Measurements from ENCODE around the gene DRD4. TPM values are rescaled to one million over a fixed set of nuclear protein-coding genes. Genes with fewer than 3 reads are reported as not detected.
"Not testable (repeated sequence)": the region's sequence is repeated elsewhere in the genome, so short reads cannot be mapped to it uniquely, and the experiment has no call there.

DRD4 gene
- polyA plus RNA-seq, 1 donor: 1.3 TPM

GRCh38 chr11:643849-644738, 7.0 kb downstream of the DRD4 start:
- peaks cover 9% of the 10 kb centered on the region for H3K4me1 ChIP-seq (ENCODE audit: control insufficient read depth, insufficient read depth, low read length)
- peaks cover 4% of the 10 kb centered on the region for H3K9me3 ChIP-seq (ENCODE audit: control insufficient read depth, low read depth, low read length)
- H3K27me3 ChIP-seq (ENCODE audit: control insufficient read depth, insufficient read depth, low read length): peaks cover 14% of the 10 kb centered on the region
- WGBS (ENCODE audit: insufficient coverage, low lambda C conversion rate): no CpG with 5 or more reads among the region's 50 CpGs
- H3K27ac ChIP-seq (ENCODE audit: low read length): no peak overlapping the region
- no peak for DNase-seq
- H3K36me3 ChIP-seq (ENCODE audit: control insufficient read depth, insufficient read depth, low read length): peaks cover 20% of the 10 kb centered on the region
- no peak overlapping the region for H3K4me3 ChIP-seq (ENCODE audit: low read length)

- Histone ChIP-seq H3K36me3 (ENCODE audit: control insufficient read depth, insufficient read depth, low read length) (peaks cover 25% of the 10 kb centered on the region), H3K4me3 (ENCODE audit: low read length) (no peak overlapping the region), H3K27ac (ENCODE audit: low read length) (no peak overlapping the region), H3K9me3 (ENCODE audit: control insufficient read depth, low read depth, low read length) (peaks cover under 1% of the 10 kb centered on the region), H3K4me1 (ENCODE audit: control insufficient read depth, insufficient read depth, low read length) (peaks cover 7% of the 10 kb centered on the region), H3K27me3 (ENCODE audit: control insufficient read depth, insufficient read depth, low read length) (peaks cover 6% of the 10 kb centered on the region)
- no CpG with 5 or more reads among the region's 16 CpGs for WGBS (ENCODE audit: insufficient coverage, low lambda C conversion rate)
- DNase-seq: no peak
Measured at GRCh38 chr11:645536-645935, 8.5 kb downstream of the DRD4 start.

- H3K36me3 ChIP-seq (ENCODE audit: control insufficient read depth, insufficient read depth, low read length): peaks cover 31% of the 10 kb centered on the region
- H3K4me1 ChIP-seq (ENCODE audit: control insufficient read depth, insufficient read depth, low read length): peaks cover 7% of the 10 kb centered on the region
- no CpG with 5 or more reads among the region's 14 CpGs for WGBS (ENCODE audit: insufficient coverage, low lambda C conversion rate)
- H3K9me3 ChIP-seq (ENCODE audit: control insufficient read depth, low read depth, low read length): no peaks in the 10 kb centered on the region
- DNase-seq: no peak
- H3K27ac ChIP-seq (ENCODE audit: low read length): no peak overlapping the region
- H3K4me3 ChIP-seq (ENCODE audit: low read length): no peak overlapping the region
- H3K27me3 ChIP-seq (ENCODE audit: control insufficient read depth, insufficient read depth, low read length): no peaks in the 10 kb centered on the region
Measured at GRCh38 chr11:646214-646613, 9.1 kb downstream of the DRD4 start.

- peak; percentile 76 to 83 for DNase-seq
- H3K9me3 ChIP-seq (ENCODE audit: control insufficient read depth, low read depth, low read length); H3K27ac ChIP-seq (ENCODE audit: low read length); H3K4me3 ChIP-seq (ENCODE audit: low read length); H3K4me1 ChIP-seq (ENCODE audit: control insufficient read depth, insufficient read depth, low read length); H3K27me3 ChIP-seq (ENCODE audit: control insufficient read depth, insufficient read depth, low read length): not testable (repeated sequence)
- 17% methylated on average over 1 of the region's 14 CpGs for WGBS (ENCODE audit: insufficient coverage, low lambda C conversion rate)
- H3K36me3 ChIP-seq (ENCODE audit: control insufficient read depth, insufficient read depth, low read length): peaks cover 27% of the 10 kb centered on the region
Measured at GRCh38 chr11:647672-648158, 10.6 kb downstream of the DRD4 start.

GRCh38 chr11:650482-650881, 13.4 kb downstream of the DRD4 start:
- H3K4me1 ChIP-seq (ENCODE audit: control insufficient read depth, insufficient read depth, low read length): peaks cover 20% of the 10 kb centered on the region
- peaks cover 19% of the 10 kb centered on the region for H3K36me3 ChIP-seq (ENCODE audit: control insufficient read depth, insufficient read depth, low read length)
- no peak overlapping the region for H3K4me3 ChIP-seq (ENCODE audit: low read length)
- H3K27ac ChIP-seq (ENCODE audit: low read length): no peak overlapping the region
- WGBS (ENCODE audit: insufficient coverage, low lambda C conversion rate): 100% methylated on average over 2 of the region's 10 CpGs
- no peaks in the 10 kb centered on the region for H3K27me3 ChIP-seq (ENCODE audit: control insufficient read depth, insufficient read depth, low read length)
- no peak for DNase-seq
- no peaks in the 10 kb centered on the region for H3K9me3 ChIP-seq (ENCODE audit: control insufficient read depth, low read depth, low read length)

GRCh38 chr11:653136-653535, 16.1 kb downstream of the DRD4 start:
- H3K4me1 ChIP-seq (ENCODE audit: control insufficient read depth, insufficient read depth, low read length): peaks cover 32% of the 10 kb centered on the region
- peaks cover 18% of the 10 kb centered on the region for H3K36me3 ChIP-seq (ENCODE audit: control insufficient read depth, insufficient read depth, low read length)
- DNase-seq; H3K9me3 ChIP-seq (ENCODE audit: control insufficient read depth, low read depth, low read length); H3K4me3 ChIP-seq (ENCODE audit: low read length); H3K27ac ChIP-seq (ENCODE audit: low read length); H3K27me3 ChIP-seq (ENCODE audit: control insufficient read depth, insufficient read depth, low read length): not testable (repeated sequence)
- WGBS (ENCODE audit: insufficient coverage, low lambda C conversion rate): no CpG with 5 or more reads among the region's 14 CpGs

GRCh38 chr11:653837-654236, 16.8 kb downstream of the DRD4 start:
- Histone ChIP-seq H3K9me3 (ENCODE audit: control insufficient read depth, low read depth, low read length) (no peaks in the 10 kb centered on the region), H3K27me3 (ENCODE audit: control insufficient read depth, insufficient read depth, low read length) (no peaks in the 10 kb centered on the region), H3K4me1 (ENCODE audit: control insufficient read depth, insufficient read depth, low read length) (peaks cover 38% of the 10 kb centered on the region), H3K4me3 (ENCODE audit: low read length) (no peak overlapping the region), H3K27ac (ENCODE audit: low read length) (no peak overlapping the region), H3K36me3 (ENCODE audit: control insufficient read depth, insufficient read depth, low read length) (peaks cover 23% of the 10 kb centered on the region)
- no CpG with 5 or more reads among the region's 15 CpGs for WGBS (ENCODE audit: insufficient coverage, low lambda C conversion rate)
- no peak for DNase-seq

GRCh38 chr11:654444-654843, 17.4 kb downstream of the DRD4 start:
- H3K9me3 ChIP-seq (ENCODE audit: control insufficient read depth, low read depth, low read length); H3K27ac ChIP-seq (ENCODE audit: low read length); H3K27me3 ChIP-seq (ENCODE audit: control insufficient read depth, insufficient read depth, low read length); H3K4me3 ChIP-seq (ENCODE audit: low read length): not testable (repeated sequence)
- Histone ChIP-seq H3K36me3 (ENCODE audit: control insufficient read depth, insufficient read depth, low read length) (peaks cover 27% of the 10 kb centered on the region), H3K4me1 (ENCODE audit: control insufficient read depth, insufficient read depth, low read length) (peaks cover 38% of the 10 kb centered on the region)
- DNase-seq: peak in 1 of 2 donors; percentile 46
- WGBS (ENCODE audit: insufficient coverage, low lambda C conversion rate): no CpG with 5 or more reads among the region's 12 CpGs

- peaks cover 38% of the 10 kb centered on the region for H3K4me1 ChIP-seq (ENCODE audit: control insufficient read depth, insufficient read depth, low read length)
- peaks cover 32% of the 10 kb centered on the region for H3K36me3 ChIP-seq (ENCODE audit: control insufficient read depth, insufficient read depth, low read length)
- no CpG with 5 or more reads among the region's 30 CpGs for WGBS (ENCODE audit: insufficient coverage, low lambda C conversion rate)
- peak; percentile 55 to 81 for DNase-seq
- no peak overlapping the region for H3K27ac ChIP-seq (ENCODE audit: low read length)
- H3K4me3 ChIP-seq (ENCODE audit: low read length): no peak overlapping the region
- H3K9me3 ChIP-seq (ENCODE audit: control insufficient read depth, low read depth, low read length): no peaks in the 10 kb centered on the region
- H3K27me3 ChIP-seq (ENCODE audit: control insufficient read depth, insufficient read depth, low read length): no peaks in the 10 kb centered on the region
Measured at GRCh38 chr11:655036-655726, 18.1 kb downstream of the DRD4 start.

GRCh38 chr11:656426-656825, 19.4 kb downstream of the DRD4 start:
- no CpG with 5 or more reads among the region's 14 CpGs for WGBS (ENCODE audit: insufficient coverage, low lambda C conversion rate)
- H3K27ac ChIP-seq (ENCODE audit: low read length): no peak overlapping the region
- no peaks in the 10 kb centered on the region for H3K9me3 ChIP-seq (ENCODE audit: control insufficient read depth, low read depth, low read length)
- peaks cover 30% of the 10 kb centered on the region for H3K36me3 ChIP-seq (ENCODE audit: control insufficient read depth, insufficient read depth, low read length)
- H3K27me3 ChIP-seq (ENCODE audit: control insufficient read depth, insufficient read depth, low read length): no peaks in the 10 kb centered on the region
- no peak overlapping the region for H3K4me3 ChIP-seq (ENCODE audit: low read length)
- DNase-seq: no peak
- peaks cover 38% of the 10 kb centered on the region for H3K4me1 ChIP-seq (ENCODE audit: control insufficient read depth, insufficient read depth, low read length)
